ENCODE data around the gene SPSB1.

The SPSB1 gene

GRCh38 chr1:9356021-9356420 is 63.3 kb downstream of the SPSB1 start:
- intact Hi-C loops (cut with DNase I): no loop called here
- no peak for DNase-seq

- intact Hi-C loops (cut with DNase I): no loop called here
- no peak for DNase-seq
Observed at GRCh38 chr1:9356829-9357466, 64.3 kb downstream of the SPSB1 start.

- intact Hi-C loops (cut with DNase I): no loop called here
Observed at GRCh38 chr1:9357958-9358357, 65.3 kb downstream of the SPSB1 start.

GRCh38 chr1:9360371-9361064 is 67.8 kb downstream of the SPSB1 start:
- DNase-seq: no peak
- intact Hi-C loops (cut with DNase I): no loop called here

More at GRCh38 chr1:9357958-9358357, 65.3 kb downstream of the SPSB1 start:
- DNase-seq: no peak

GRCh38 chr1:9361630-9362260 is 69.1 kb downstream of the SPSB1 start:
- no peak for DNase-seq
- intact Hi-C loops (cut with DNase I): no loop called here

- intact Hi-C loops (cut with DNase I): no loop called here
- no peak for DNase-seq
Observed at GRCh38 chr1:9362488-9362887, 69.8 kb downstream of the SPSB1 start.

GRCh38 chr1:9363061-9363471 is 70.4 kb downstream of the SPSB1 start:
- intact Hi-C loops (cut with DNase I): no loop called here
- peak in 5 of 10 donors; percentile 31 to 94 (median 52) for DNase-seq

- intact Hi-C loops (cut with DNase I): no loop called here
- peak in 1 of 10 donors; percentile 70 for DNase-seq
Observed at GRCh38 chr1:9366298-9366697, 73.6 kb downstream of the SPSB1 start.

GRCh38 chr1:9366943-9367780 is 74.5 kb downstream of the SPSB1 start:
- intact Hi-C loops (cut with DNase I): no loop called here
- DNase-seq: no peak

GRCh38 chr1:9367806-9368205 is 75.1 kb downstream of the SPSB1 start:
- DNase-seq: peak in 1 of 10 donors; percentile 38
- intact Hi-C loops (cut with DNase I): no loop called here

- DNase-seq: no peak
- intact Hi-C loops (cut with DNase I): no loop called here
Observed at GRCh38 chr1:9368356-9368755, 75.7 kb downstream of the SPSB1 start.

- no peak for DNase-seq
- intact Hi-C loops (cut with DNase I): no loop called here
Observed at GRCh38 chr1:9369964-9370788, 77.5 kb downstream of the SPSB1 start.

GRCh38 chr1:9371391-9371935 is 78.8 kb downstream of the SPSB1 start:
- intact Hi-C loops (cut with DNase I): no loop called here
- DNase-seq: no peak

- intact Hi-C loops (cut with DNase I): no loop called here
- no peak for DNase-seq
Observed at GRCh38 chr1:9371951-9372350, 79.3 kb downstream of the SPSB1 start.

- intact Hi-C loops (cut with DNase I): no loop called here
- DNase-seq: no peak
Observed at GRCh38 chr1:9373619-9374018, 80.9 kb downstream of the SPSB1 start.

- DNase-seq: no peak
- intact Hi-C loops (cut with DNase I): loop anchor here (5.0 kb wide), 1 partner anchor 33 kb away; no protein-coding TSS in a partner anchor
Observed at GRCh38 chr1:9374748-9375341, 82.2 kb downstream of the SPSB1 start.

GRCh38 chr1:9375912-9376311 is 83.2 kb downstream of the SPSB1 start:
- no peak for DNase-seq
- intact Hi-C loops (cut with DNase I): loop anchor here (5.0 kb wide), 1 partner anchor 34 kb away; no protein-coding TSS in a partner anchor

- no peak for DNase-seq
- intact Hi-C loops (cut with DNase I): loop anchor here (5.0 kb wide), 1 partner anchor 34 kb away; no protein-coding TSS in a partner anchor
Observed at GRCh38 chr1:9376430-9376829, 83.7 kb downstream of the SPSB1 start.

GRCh38 chr1:9376886-9377333 is 84.2 kb downstream of the SPSB1 start:
- DNase-seq: no peak
- intact Hi-C loops (cut with DNase I): loop anchor here (5.0 kb wide), 1 partner anchor 35 kb away; no protein-coding TSS in a partner anchor
